CD4-positive, alpha-beta T cell treated with Interleukin-6 at 100 ng/mL for 8 hours (primary cell): ENCODE data around the gene TTC39B.

Experiments used
- DNase-seq: peaks from one replicate; pipeline ENCODE4 v3.0.0-alpha.2; 2020; ENCODE audit warnings: mixed read lengths, low spot score

The TTC39B gene

GRCh38 chr9:15225564-15226126, 81.4 kb downstream of the TTC39B start:
- DNase-seq = no peak

DNA sequence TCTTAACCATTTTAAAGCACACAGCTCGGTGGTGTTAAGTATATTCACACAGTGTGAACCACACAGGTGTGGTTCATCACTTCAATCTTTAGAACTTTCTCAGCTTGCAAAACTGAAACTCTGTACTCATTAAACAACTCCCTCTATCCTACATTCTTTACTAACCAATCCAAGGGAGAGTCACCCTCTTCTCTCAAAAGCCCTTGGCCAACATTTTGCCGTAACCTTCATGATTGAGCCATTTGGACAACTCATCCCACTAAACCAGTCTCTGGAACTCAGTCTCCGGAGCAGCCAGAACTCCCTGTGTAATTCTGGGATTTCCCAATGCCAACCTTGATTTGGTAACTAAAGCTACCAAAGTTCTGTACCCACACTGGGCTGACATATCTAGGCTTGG, 84.7 kb downstream of the TTC39B start:
- no peak for DNase-seq

GRCh38 chr9:15221746-15222145, 85.3 kb downstream of the TTC39B start:
- no peak for DNase-seq

DNA sequence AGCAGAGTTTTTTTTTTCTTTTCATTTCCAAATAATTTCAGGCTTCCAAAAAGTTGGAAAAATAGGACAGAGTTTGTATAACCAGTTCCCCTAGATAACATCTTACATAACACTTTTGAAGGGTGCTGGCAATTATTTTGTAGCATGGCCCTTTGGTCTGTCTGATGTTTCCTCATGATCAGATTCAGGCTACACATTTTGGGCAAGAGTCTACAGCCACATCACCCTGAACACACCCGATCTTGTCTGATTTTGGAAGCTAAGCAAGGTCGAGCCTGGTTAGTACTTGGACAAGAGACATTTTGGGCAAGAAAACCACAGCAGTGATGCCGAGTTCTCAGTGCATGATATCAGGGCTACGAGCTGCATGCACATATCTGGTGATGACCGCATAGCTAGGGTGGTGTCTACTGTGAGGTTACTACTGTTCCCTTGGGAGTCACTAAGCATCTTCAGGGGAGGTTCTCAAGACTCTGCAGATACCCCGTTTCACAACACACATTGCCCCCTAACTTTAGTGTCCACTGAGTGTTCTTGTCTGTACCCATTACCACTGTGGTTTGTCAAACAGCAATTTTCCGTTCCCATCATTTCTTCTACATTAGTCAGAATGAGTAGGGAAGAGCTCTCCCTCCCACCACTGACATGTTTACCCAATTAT, 86.2 kb downstream of the TTC39B start:
- no peak for DNase-seq

DNA sequence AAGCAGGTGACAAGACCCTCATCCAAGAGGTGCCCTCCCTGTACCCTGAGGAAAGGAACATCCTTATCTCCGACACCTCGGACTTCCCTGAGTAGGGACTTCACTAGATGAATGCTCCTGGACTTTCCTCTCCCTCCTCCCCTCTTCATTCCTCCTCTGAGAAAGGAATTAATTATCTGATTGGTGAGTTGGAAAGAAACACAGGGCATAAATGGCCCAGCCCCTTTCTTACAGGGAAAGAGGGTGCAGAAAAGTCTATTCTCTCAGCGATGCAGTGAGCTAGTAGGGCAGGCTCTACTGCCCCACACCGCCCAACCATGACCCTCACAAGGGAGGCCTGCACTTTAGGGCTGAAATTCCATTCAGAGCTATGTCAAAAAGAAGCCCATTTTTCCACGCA, 87.5 kb downstream of the TTC39B start:
- DNase-seq = no peak

GRCh38 chr9:15218994-15219393, 88.0 kb downstream of the TTC39B start:
- DNase-seq = no peak

- no peak for DNase-seq
These were observed 93.8 kb downstream of the TTC39B start for GRCh38 chr9:15213249-15213648.

- DNase-seq = no peak
These were observed 95.1 kb downstream of the TTC39B start for GRCh38 chr9:15211815-15212495.

DNA sequence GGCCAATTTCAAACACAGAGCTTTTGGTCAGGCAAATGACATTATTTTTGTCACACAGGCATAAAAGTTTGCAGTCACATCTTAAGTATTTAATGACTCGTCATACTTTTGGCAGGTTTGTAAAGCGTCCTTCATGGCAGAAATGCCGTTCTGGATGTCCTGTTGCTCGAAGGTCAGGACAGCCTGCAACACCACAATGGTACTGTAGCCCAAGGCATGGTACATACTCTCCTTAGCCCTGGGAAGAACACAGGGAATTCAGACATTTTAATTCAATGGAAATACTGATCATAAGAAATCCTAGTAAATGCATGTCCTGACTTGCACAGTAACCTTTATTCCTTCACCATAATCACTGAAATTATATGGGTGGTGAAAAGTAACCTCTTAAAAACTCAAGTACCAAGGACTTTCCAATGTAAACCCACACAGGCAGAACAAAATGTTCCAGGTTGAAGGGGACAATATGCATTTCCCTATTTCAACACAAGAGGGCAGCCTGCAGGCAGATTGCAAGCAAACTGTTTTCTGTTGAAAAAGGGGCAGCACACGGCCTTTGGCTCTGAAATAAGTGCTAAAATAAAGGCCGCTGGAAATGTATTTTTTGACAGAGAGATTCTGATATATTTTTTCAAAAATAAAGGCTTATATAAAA, 95.7 kb downstream of the TTC39B start:
- peak; percentile 67 for DNase-seq

DNA sequence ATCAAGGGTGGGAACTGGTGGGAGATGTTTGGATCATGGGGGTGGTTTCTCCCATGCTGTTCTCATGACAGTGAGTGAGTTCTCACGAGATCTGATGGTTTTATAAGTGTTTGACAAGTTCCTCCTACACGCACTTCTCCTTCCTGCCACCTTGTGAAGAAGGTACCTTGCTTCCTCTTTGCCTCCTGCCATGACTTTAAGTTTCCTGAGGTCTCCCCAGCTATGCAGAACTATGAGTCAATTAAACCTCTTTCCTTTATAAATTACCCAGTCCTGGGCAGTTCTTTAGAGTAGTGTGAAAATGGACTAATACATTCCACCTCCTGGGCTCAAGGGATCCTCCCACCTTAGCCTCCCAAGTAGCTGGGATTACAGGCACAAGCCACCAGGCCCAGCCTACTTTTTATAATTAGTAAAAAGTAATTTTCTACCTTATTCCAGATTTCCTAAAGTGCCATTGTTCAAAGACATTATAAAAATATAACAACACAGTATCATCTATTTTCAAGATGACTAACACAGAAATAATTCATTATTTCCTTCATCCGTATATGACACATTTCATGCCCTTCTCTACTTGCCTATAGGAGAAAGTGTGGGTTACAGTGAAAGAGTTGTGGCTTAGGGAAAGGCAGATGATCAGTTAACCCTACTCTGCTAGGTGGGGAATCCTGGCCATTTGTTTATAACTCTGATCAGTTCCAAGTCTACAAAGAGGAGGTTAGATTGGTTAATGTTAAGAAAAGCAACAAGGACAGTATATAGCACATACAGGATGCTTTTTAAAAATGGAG, 99.9 kb downstream of the TTC39B start:
- no peak for DNase-seq

GRCh38 chr9:15205632-15206420, 101.2 kb downstream of the TTC39B start:
- DNase-seq = no peak

DNA sequence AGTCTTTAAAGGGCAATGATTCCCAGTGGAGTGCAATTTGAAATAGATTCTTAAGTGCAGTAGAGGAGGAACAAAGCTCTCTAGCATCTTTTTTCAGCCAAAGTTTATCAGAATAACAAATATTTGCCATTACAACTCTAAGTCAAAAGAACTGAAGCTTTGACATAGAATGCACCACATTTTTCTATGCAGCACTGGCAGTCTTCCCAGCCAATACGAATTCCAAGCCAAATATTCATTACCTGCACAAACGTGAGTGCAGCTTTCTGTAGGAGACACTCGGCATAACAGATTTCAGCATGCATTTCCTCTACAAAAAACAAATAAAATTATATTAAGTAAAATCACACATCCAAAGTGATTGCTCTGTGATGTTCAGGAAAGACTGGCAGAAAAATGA, 103.4 kb downstream of the TTC39B start:
- DNase-seq = no peak

DNA sequence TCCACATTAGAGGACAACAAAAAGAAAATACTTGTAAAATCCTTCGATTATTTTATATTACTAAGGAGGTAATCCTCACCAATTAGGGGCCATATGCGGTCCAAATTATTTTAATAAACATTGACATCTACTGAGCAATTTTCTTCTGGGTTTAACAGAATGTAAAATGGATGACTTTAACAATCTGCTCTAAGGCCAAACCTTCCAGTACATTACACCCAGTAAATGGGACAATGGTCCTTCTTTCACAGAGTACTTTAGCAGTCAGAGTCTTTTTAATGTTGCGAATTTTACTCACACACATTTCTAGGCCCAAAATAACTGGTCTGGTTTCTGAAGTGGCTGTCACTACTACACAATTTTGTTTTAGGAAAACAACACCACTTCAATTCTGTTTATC, 106.9 kb downstream of the TTC39B start:
- no peak for DNase-seq

DNA sequence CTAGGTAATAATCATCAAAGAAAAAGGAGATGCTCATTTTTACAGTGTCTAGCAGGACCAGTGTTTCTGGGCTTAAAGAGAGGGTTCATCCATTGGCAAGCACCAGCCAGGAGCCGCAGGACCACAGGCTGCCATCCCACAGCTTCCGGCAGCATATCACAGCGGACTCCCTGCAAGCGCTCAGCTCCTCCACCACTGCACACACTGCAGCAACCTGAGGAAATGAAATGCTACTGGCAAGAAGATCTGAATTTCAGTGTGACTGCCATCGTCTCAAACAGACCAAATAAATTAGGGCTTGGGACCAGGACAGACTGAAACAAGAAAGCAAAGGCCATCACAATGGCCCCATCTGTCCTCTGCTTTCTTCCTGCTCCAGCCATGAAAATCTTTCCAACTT, 114.2 kb downstream of the TTC39B start:
- no peak for DNase-seq

DNA sequence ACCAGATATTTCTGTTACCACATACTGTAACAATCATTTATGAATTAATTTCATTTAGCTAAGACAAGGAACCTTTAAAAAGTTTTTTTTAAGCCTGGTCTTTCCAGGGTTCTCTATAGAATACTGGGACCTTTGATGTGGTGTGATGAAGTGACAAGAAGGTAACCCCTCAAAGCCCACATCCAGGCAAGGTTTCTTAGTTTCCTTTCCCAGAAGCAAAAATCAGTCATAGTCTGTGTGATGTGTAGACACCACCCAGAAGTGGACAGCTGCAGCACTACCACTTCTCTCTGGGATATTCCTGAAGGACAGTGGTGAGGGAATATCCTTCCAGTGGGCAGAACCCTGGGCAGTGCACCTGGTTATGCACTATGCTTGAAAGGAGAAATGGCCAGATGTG, 115.6 kb downstream of the TTC39B start:
- no peak for DNase-seq

- DNase-seq = no peak
These were observed 117.5 kb downstream of the TTC39B start for GRCh38 chr9:15189481-15189880.

DNA sequence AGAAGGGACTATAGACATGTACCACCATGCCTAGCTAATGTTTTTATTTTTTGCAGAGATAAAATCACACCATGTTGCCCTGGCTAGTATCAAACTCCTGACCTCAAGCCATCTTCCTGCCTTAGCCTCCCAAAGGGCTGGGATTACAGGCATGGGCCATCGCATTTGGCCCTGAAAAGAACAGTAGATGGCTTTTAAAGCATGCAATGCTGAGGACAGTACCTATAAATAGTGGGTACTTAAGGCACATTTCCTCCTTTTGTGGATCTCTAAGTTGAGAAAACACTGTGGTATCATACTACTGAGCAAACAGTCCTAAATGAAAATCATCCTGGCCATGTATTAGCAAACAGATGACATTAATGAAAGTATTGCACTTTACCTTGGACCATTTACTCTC, 119.4 kb downstream of the TTC39B start:
- DNase-seq = no peak

DNA sequence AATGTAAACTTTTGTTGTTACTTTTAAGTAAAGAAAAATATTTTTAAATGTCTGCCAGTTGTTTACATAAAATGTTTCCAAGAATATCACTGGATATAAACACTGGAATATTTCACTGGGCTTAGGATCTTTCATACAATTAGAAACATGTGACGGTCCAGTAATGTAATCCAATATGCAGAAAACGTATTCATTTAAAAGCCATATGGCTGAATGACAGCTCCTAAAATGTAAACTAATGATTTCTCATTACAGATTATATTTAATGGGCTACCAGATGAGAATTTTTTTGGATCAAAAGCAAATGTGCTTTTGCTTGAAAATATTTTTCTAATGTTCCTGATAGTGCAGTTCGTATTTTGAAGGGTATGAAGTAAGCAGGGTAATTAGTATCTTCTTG, 124.3 kb downstream of the TTC39B start:
- DNase-seq = no peak

GRCh38 chr9:15182101-15182551, 124.9 kb downstream of the TTC39B start:
- DNase-seq = no peak

- no peak for DNase-seq
These were observed 126.9 kb downstream of the TTC39B start for GRCh38 chr9:15180124-15180523.

- no peak for DNase-seq
These were observed 128.4 kb downstream of the TTC39B start for GRCh38 chr9:15178631-15179030.
